ENCODE data around the gene KIF1A. TPM values are rescaled to one million over a fixed set of nuclear protein-coding genes. Genes with fewer than 3 reads are reported as not detected.

The KIF1A gene
- total RNA-seq, 1 experiment from 2014 or later = 279 TPM

- TF ChIP-seq ZNF317 (CRISPR knock-in tag; IDR thresholded peaks at IDR 0.05; ENCODE audit: borderline replicate concordance, low read depth) = no peak
Observed at GRCh38 chr2:240861547-240861946, 41.5 kb upstream of the KIF1A start (continued).

- ChIA-PET POLR2A (no interaction called here), CTCF (interaction anchor here (0.7 to 2.5 kb wide), 2 partner anchors 55 to 220 kb away, joined by 3 to 12 read pairs; no protein-coding TSS in a partner anchor)
- Mint-ChIP-seq H3K27me3 (ENCODE audit: low read depth) (no peaks in the 10 kb centered on the region; the same call in 1 of the 2 replicates), H3K4me1 (no peaks in the 10 kb centered on the region), H3K36me3 (peaks cover 4% of the 10 kb centered on the region; the same call in 1 of the 2 replicates), H3K4me3 (no peak overlapping the region), H3K27ac (no peak overlapping the region), H3K9me3 (peaks cover 13% of the 10 kb centered on the region)
- ATAC-seq (no peak), DNase-seq (ENCODE audit: low spot score) (no peak)
- TF ChIP-seq NFATC4 (CRISPR knock-in tag; IDR thresholded peaks at IDR 0.05) = no peak
- no peak for TF ChIP-seq USF1 (CRISPR knock-in tag; IDR thresholded peaks at IDR 0.05)
- no peak for TF ChIP-seq ZNF423 (CRISPR knock-in tag; IDR thresholded peaks at IDR 0.05)
- TF ChIP-seq CREM (CRISPR knock-in tag; IDR thresholded peaks at IDR 0.05) = no peak
- no peak for TF ChIP-seq HMGXB4 (CRISPR knock-in tag; IDR thresholded peaks at IDR 0.05)
- TF ChIP-seq NR1H2 (CRISPR knock-in tag; IDR thresholded peaks at IDR 0.05) = no peak
- no peak for TF ChIP-seq CTCF (IDR thresholded peaks at IDR 0.05)
- no peak for TF ChIP-seq GRHL2 (CRISPR knock-in tag; IDR thresholded peaks at IDR 0.05; ENCODE audit: insufficient replicate concordance, severe bottlenecking)
- TF ChIP-seq NR3C1 (CRISPR knock-in tag; conservative IDR thresholded peaks at IDR 0.05; ENCODE audit: low read depth) = no peak
- TF ChIP-seq ZNF532 (CRISPR knock-in tag; IDR thresholded peaks at IDR 0.05; ENCODE audit: borderline replicate concordance) = no peak
- no peak for TF ChIP-seq FOXK1 (CRISPR knock-in tag; IDR thresholded peaks at IDR 0.05)
- TF ChIP-seq PRDM15 (CRISPR knock-in tag; IDR thresholded peaks at IDR 0.05) = no peak
- TF ChIP-seq FOXP1 (CRISPR knock-in tag; IDR thresholded peaks at IDR 0.05; ENCODE audit: borderline replicate concordance) = no peak
- TF ChIP-seq ZNF219 (CRISPR knock-in tag; IDR thresholded peaks at IDR 0.05; ENCODE audit: borderline replicate concordance) = no peak
- TF ChIP-seq USF2 (CRISPR knock-in tag; IDR thresholded peaks at IDR 0.05) = no peak
Observed at GRCh38 chr2:240858871-240859270, 38.9 kb upstream of the KIF1A start.
